RCC 7860 (cell line): ENCODE measurements around the gene PNLDC1.
"Not testable (repeated sequence)": the region's sequence is repeated elsewhere in the genome, so short reads cannot be mapped to it uniquely, and the experiment has no call there.

ENCODE experiments used
- DNase-seq: peaks from one replicate; pipeline ENCODE4 v3.0.0-alpha.2; 2015; ENCODE audit warnings: low spot score
- FAIRE-seq: peaks from 2 replicates; lab custom pipeline; 2012; peaks lifted over from hg19 to GRCh38; lab: Jason Lieb, UNC

Gene PNLDC1

GRCh38 chr6:159817951-159818739, 18.1 kb downstream of the PNLDC1 start:
- FAIRE-seq, result no peak
- no peak for DNase-seq

- DNase-seq (no peak), FAIRE-seq (no peak)
Observed at GRCh38 chr6:159819098-159819497, 19.0 kb downstream of the PNLDC1 start.

GRCh38 chr6:159819932-159820640, 20.0 kb downstream of the PNLDC1 start:
- no peak for FAIRE-seq
- DNase-seq, result no peak

GRCh38 chr6:159821122-159821521, 21.0 kb downstream of the PNLDC1 start:
- FAIRE-seq (no peak), DNase-seq (no peak)

- no peak for FAIRE-seq
- DNase-seq, result no peak
Observed at GRCh38 chr6:159821726-159822125, 21.6 kb downstream of the PNLDC1 start.

- FAIRE-seq (no peak), DNase-seq (no peak)
Observed at GRCh38 chr6:159823953-159824352, 23.9 kb downstream of the PNLDC1 start.

- not testable (repeated sequence) for FAIRE-seq
Observed at GRCh38 chr6:159824690-159825089, 24.6 kb downstream of the PNLDC1 start.

GRCh38 chr6:159826004-159826403, 25.9 kb downstream of the PNLDC1 start:
- no peak for DNase-seq
- FAIRE-seq, result no peak

More at GRCh38 chr6:159824690-159825089, 24.6 kb downstream of the PNLDC1 start:
- not testable (repeated sequence) for DNase-seq

- DNase-seq (no peak), FAIRE-seq (no peak)
Observed at GRCh38 chr6:159826968-159827647, 27.0 kb downstream of the PNLDC1 start.

GRCh38 chr6:159828074-159828473, 28.0 kb downstream of the PNLDC1 start:
- FAIRE-seq (no peak), DNase-seq (no peak)

- no peak for FAIRE-seq
- DNase-seq, result no peak
Observed at GRCh38 chr6:159829526-159829925, 29.4 kb downstream of the PNLDC1 start.

GRCh38 chr6:159830501-159831372, 30.7 kb downstream of the PNLDC1 start:
- no peak for DNase-seq

GRCh38 chr6:159831373-159831679, 31.2 kb downstream of the PNLDC1 start:
- DNase-seq (no peak), FAIRE-seq (no peak)

More at GRCh38 chr6:159830501-159831372, 30.7 kb downstream of the PNLDC1 start:
- no peak for FAIRE-seq

- DNase-seq (no peak), FAIRE-seq (no peak)
Observed at GRCh38 chr6:159832946-159833345, 32.9 kb downstream of the PNLDC1 start.

GRCh38 chr6:159833556-159833955, 33.5 kb downstream of the PNLDC1 start:
- no peak for FAIRE-seq
- DNase-seq, result no peak

GRCh38 chr6:159833997-159834603, 34.0 kb downstream of the PNLDC1 start:
- DNase-seq, result no peak
- no peak for FAIRE-seq

- DNase-seq (no peak), FAIRE-seq (no peak)
Observed at GRCh38 chr6:159836718-159837490, 36.8 kb downstream of the PNLDC1 start.

- DNase-seq, result no peak
- no peak for FAIRE-seq
Observed at GRCh38 chr6:159837511-159837910, 37.4 kb downstream of the PNLDC1 start.

- DNase-seq (no peak), FAIRE-seq (no peak)
Observed at GRCh38 chr6:159838020-159838744, 38.1 kb downstream of the PNLDC1 start.
